ENCODE measurements around the gene OGFRL1.

DNA sequence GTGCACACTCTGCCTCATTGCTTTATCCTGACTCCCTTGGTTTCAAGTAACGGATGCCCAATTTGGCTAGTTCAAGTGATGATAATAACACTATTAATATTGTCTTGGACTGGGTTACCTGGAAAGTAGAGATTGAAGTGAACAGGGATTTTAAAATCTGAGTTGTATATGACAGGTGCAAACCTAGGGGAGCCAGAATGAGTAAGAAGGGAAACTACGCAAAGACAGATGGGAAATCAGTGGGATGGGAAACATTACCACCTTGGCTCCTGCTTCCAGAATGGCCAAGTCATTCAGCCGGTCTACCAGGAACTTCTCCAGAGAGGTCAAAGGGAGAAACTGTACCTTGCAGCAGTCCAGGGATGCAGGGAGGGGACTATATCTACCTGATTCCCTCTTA lies 41.9 kb downstream of the OGFRL1 start:
- no peak for TF ChIP-seq ZNF398 (CRISPR knock-in tag; IDR thresholded peaks at IDR 0.05)
- TF ChIP-seq SMAD1 (IDR thresholded peaks at IDR 0.05; ENCODE audit: low read depth, low read length, partially characterized antibody), result no peak
- no peak for TF ChIP-seq ZBTB33 (CRISPR knock-in tag; IDR thresholded peaks at IDR 0.05)
- TF ChIP-seq, protein P1, sequence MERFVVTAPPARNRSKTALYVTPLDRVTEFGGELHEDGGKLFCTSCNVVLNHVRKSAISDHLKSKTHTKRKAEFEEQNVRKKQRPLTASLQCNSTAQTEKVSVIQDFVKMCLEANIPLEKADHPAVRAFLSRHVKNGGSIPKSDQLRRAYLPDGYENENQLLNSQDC (CRISPR knock-in tag; IDR thresholded peaks at IDR 0.05), result no peak
- no peak for TF ChIP-seq FOXO4 (CRISPR knock-in tag; IDR thresholded peaks at IDR 0.05)
- no peak for TF ChIP-seq TBP (optimal IDR thresholded peaks at IDR 0.05; ENCODE audit: low read depth, low read length)
- no peak for TF ChIP-seq CEBPB (tag; IDR thresholded peaks at IDR 0.05)
- TF ChIP-seq, protein P2, sequence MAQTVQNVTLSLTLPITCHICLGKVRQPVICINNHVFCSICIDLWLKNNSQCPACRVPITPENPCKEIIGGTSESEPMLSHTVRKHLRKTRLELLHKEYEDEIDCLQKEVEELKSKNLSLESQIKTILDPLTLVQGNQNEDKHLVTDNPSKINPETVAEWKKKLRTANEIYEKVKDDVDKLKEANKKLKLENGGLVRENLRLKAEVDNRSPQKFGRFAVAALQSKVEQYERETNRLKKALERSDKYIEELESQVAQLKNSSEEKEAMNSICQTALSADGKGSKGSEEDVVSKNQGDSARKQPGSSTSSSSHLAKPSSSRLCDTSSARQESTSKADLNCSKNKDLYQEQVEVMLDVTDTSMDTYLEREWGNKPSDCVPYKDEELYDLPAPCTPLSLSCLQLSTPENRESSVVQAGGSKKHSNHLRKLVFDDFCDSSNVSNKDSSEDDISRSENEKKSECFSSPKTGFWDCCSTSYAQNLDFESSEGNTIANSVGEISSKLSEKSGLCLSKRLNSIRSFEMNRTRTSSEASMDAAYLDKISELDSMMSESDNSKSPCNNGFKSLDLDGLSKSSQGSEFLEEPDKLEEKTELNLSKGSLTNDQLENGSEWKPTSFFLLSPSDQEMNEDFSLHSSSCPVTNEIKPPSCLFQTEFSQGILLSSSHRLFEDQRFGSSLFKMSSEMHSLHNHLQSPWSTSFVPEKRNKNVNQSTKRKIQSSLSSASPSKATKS (CRISPR knock-in tag; IDR thresholded peaks at IDR 0.05), result no peak
- TF ChIP-seq PPARD (CRISPR knock-in tag; IDR thresholded peaks at IDR 0.05), result no peak
- TF ChIP-seq POLR2A (conservative IDR thresholded peaks at IDR 0.05), result no peak
- TF ChIP-seq SPI1 (IDR thresholded peaks at IDR 0.05; ENCODE audit: borderline replicate concordance, low read depth, low read length), result no peak
- no peak for TF ChIP-seq FOXM1 (IDR thresholded peaks at IDR 0.05; ENCODE audit: low read depth)
- TF ChIP-seq FOXM1 (CRISPR knock-in tag; IDR thresholded peaks at IDR 0.05; ENCODE audit: low read depth), result no peak
- TF ChIP-seq FOS (IDR thresholded peaks at IDR 0.05; ENCODE audit: extremely low read depth, insufficient read length), result no peak
- TF ChIP-seq, protein P3, sequence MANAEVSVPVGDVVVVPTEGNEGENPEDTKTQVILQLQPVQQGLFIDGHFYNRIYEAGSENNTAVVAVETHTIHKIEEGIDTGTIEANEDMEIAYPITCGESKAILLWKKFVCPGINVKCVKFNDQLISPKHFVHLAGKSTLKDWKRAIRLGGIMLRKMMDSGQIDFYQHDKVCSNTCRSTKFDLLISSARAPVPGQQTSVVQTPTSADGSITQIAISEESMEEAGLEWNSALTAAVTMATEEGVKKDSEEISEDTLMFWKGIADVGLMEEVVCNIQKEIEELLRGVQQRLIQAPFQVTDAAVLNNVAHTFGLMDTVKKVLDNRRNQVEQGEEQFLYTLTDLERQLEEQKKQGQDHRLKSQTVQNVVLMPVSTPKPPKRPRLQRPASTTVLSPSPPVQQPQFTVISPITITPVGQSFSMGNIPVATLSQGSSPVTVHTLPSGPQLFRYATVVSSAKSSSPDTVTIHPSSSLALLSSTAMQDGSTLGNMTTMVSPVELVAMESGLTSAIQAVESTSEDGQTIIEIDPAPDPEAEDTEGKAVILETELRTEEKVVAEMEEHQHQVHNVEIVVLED (CRISPR knock-in tag; IDR thresholded peaks at IDR 0.05), result no peak
